SK-N-SH (cell line): ENCODE results near the gene RCOR2. TPM values are rescaled to one million over a fixed set of nuclear protein-coding genes. Genes with fewer than 3 reads are reported as not detected.

ENCODE experiments used
- CTCF ChIA-PET: fragments of 300-600, 350-600 bp; formaldehyde crosslinking; extraction: SDS; loops from one replicate; lab custom pipeline; 2021; lab: Yijun Ruan, JAX
- POLR2A ChIA-PET: fragments of 350-600 bp; sonication (Branson Sonifier 250); formaldehyde crosslinking; extraction: SDS; loops from one replicate; lab custom pipeline; 2020; ENCODE audit warnings: antibody characterized with exemption, inconsistent platforms; lab: Yijun Ruan, JAX
- DNase-seq: peaks from one replicate; pipeline ENCODE4 v3.0.0; 2012
- H2AFZ ChIP-seq: fragments of 200-600 bp; sonication (generic); 2 replicates; pipeline ENCODE4 v1.8.1; 2016; ENCODE audit warnings: antibody characterized with exemption, mild to moderate bottlenecking, low read depth
- H3F3A ChIP-seq: fragments of 200-600 bp; sonication (generic); replicated peaks from 2 replicates; pipeline ENCODE3; 2016; ENCODE audit warnings: antibody characterized with exemption, mild to moderate bottlenecking; ENCODE audit not compliant: insufficient read depth
- H3K27ac ChIP-seq, 2 experiments: fragments of 200-500 bp in 1 of 2; fragments of 200-600 bp in 1 of 2; sonication (Bioruptor generic) in 1 of 2; sonication (generic), shearing (Covaris generic) in 1 of 2; 2 replicates each; pipeline versions ENCODE4 v1.5.1 to v1.6.1; 2014 to 2016; ENCODE audit warnings: low read depth in 2 of 2, inconsistent platforms in 1 of 2, low read length in 1 of 2, mild to moderate bottlenecking in 1 of 2, mixed read lengths in 1 of 2
- H3K27me3 ChIP-seq: fragments of 200-600 bp; sonication (generic), shearing (Covaris generic); 2 replicates; pipeline ENCODE4 v1.6.1; 2016; ENCODE audit warnings: mixed run types; ENCODE audit not compliant: insufficient read depth
- H3K36me3 ChIP-seq, 2 experiments: fragments of 200-500 bp in 1 of 2; fragments of 200-600 bp in 1 of 2; sonication (Bioruptor generic) in 1 of 2; sonication (generic) in 1 of 2; replicated peaks in 1 of 2; 2 replicates each; pipeline versions ENCODE3 to v1.5.1; 2014 to 2016; ENCODE audit warnings: low read length in 1 of 2, mild to moderate bottlenecking in 1 of 2; ENCODE audit not compliant: insufficient read depth in 2 of 2, control insufficient read depth in 1 of 2
- H3K4me1 ChIP-seq, 2 experiments: fragments of 200-500 bp in 1 of 2; fragments of 200-600 bp in 1 of 2; sonication (Bioruptor generic) in 1 of 2; sonication (generic), shearing (Covaris generic) in 1 of 2; 2 replicates each; pipeline versions ENCODE4 v1.5.1 to v1.6.1; 2014 to 2016; ENCODE audit warnings: low read depth in 1 of 2, low read length in 1 of 2, mixed run types in 1 of 2; ENCODE audit not compliant: insufficient read depth in 2 of 2, control insufficient read depth in 1 of 2
- H3K4me2 ChIP-seq: fragments of 200-600 bp; sonication (generic), shearing (Covaris generic); 2 replicates; pipeline ENCODE4 v1.6.1; 2017; ENCODE audit warnings: mixed run types
- H3K4me3 ChIP-seq, 2 experiments: fragments of 200-500 bp in 1 of 2; fragments of 200-600 bp in 1 of 2; sonication (Bioruptor generic) in 1 of 2; sonication (generic), shearing (Covaris generic) in 1 of 2; 2 replicates each; pipeline versions ENCODE4 v1.5.1 to v1.8.1; 2014 to 2016; ENCODE audit warnings: low read depth in 2 of 2, inconsistent platforms in 1 of 2, low read length in 1 of 2, mild to moderate bottlenecking in 1 of 2, mixed read lengths in 1 of 2, moderate library complexity in 1 of 2
- H3K79me2 ChIP-seq: fragments of 200-600 bp; sonication (generic); 2 replicates; pipeline ENCODE4 v1.8.1; 2017; ENCODE audit warnings: mild to moderate bottlenecking; ENCODE audit not compliant: insufficient read depth
- H3K9ac ChIP-seq: fragments of 200-600 bp; sonication (generic); 2 replicates; pipeline ENCODE4 v1.6.1; 2017; ENCODE audit warnings: mixed run types
- H3K9me2 ChIP-seq: fragments of 200-600 bp; sonication (generic); 2 replicates; pipeline ENCODE4 v1.6.1; 2017; ENCODE audit warnings: mixed run types
- H3K9me3 ChIP-seq: fragments of 200-600 bp; sonication (generic); 2 replicates; pipeline ENCODE4 v1.6.1; 2017; ENCODE audit warnings: mixed run types, mild to moderate bottlenecking, moderate library complexity
- H4K20me1 ChIP-seq: fragments of 200-600 bp; sonication (generic); 2 replicates; pipeline ENCODE4 v1.6.1; 2017; ENCODE audit warnings: mild to moderate bottlenecking, mixed run types; ENCODE audit not compliant: insufficient read depth
- ELF1 ChIP-seq: IDR thresholded peaks from 2 replicates; pipeline ENCODE4 v1.4.0; 2012
- EZH2phosphoT487 ChIP-seq: fragments of 200-600 bp; sonication (generic); IDR thresholded peaks from 2 replicates; pipeline ENCODE4 v1.6.1; 2017; ENCODE audit warnings: low read depth, mixed run types, mild to moderate bottlenecking, antibody characterized with exemption, moderate library complexity, borderline replicate concordance
- FOXM1 ChIP-seq: IDR thresholded peaks from 2 replicates; pipeline ENCODE4 v1.4.0; 2012; ENCODE audit warnings: low read depth, mild to moderate bottlenecking
- GABPA ChIP-seq: IDR thresholded peaks from 2 replicates; pipeline ENCODE4 v1.4.0; 2012; ENCODE audit warnings: low read depth, mild to moderate bottlenecking
- GATA2 ChIP-seq: sonication (generic); formaldehyde crosslinking; IDR thresholded peaks from 2 replicates; pipeline ENCODE4 v1.5.0; 2020; ENCODE audit warnings: mild to moderate bottlenecking, missing genetic modification reagents
- MEF2A ChIP-seq: IDR thresholded peaks from 2 replicates; pipeline ENCODE4 v1.4.0; 2012; ENCODE audit warnings: low read depth, borderline replicate concordance
- MXI1 ChIP-seq: IDR thresholded peaks from 2 replicates; pipeline ENCODE4 v1.6.1; 2012; ENCODE audit warnings: mild to moderate bottlenecking, low read depth, low read length, improper control_type of control experiment
- NRF1 ChIP-seq: IDR thresholded peaks from 2 replicates; pipeline ENCODE4 v1.6.1; 2012; ENCODE audit warnings: low read depth, mild to moderate bottlenecking, low read length
- PBX3 ChIP-seq: IDR thresholded peaks from 2 replicates; pipeline ENCODE4; 2012
- RAD21 ChIP-seq: IDR thresholded peaks from 2 replicates; pipeline ENCODE4 v1.6.1; 2012; ENCODE audit warnings: mild to moderate bottlenecking, low read length
- RFX5 ChIP-seq: IDR thresholded peaks from 2 replicates; pipeline ENCODE4 v1.6.1; 2012; ENCODE audit warnings: mild to moderate bottlenecking, improper control_type of control experiment, low read length
- RXRA ChIP-seq: IDR thresholded peaks from 2 replicates; pipeline ENCODE4 v1.4.0; 2012; ENCODE audit warnings: low read depth, mild to moderate bottlenecking, borderline replicate concordance
- TAF1 ChIP-seq: IDR thresholded peaks from 2 replicates; pipeline ENCODE4 v1.6.1; 2012; ENCODE audit warnings: low read depth, mild to moderate bottlenecking, low read length, moderate library complexity, borderline replicate concordance
- TEAD4 ChIP-seq: IDR thresholded peaks from 2 replicates; pipeline ENCODE4 v1.4.0; 2012; ENCODE audit warnings: mild to moderate bottlenecking, borderline replicate concordance; ENCODE audit not compliant: insufficient read depth
- USF1 ChIP-seq: IDR thresholded peaks from 2 replicates; pipeline ENCODE4 v1.4.0; 2012; ENCODE audit warnings: low read depth, borderline replicate concordance
- YY1 ChIP-seq: IDR thresholded peaks from 2 replicates; pipeline ENCODE4 v1.4.0; 2012; ENCODE audit warnings: low read depth, mild to moderate bottlenecking
- WGBS: methylation state at CpG from one replicate; pipeline ENCODE4 v1.1.6; 2017; ENCODE audit warnings: low lambda C conversion rate; 5-methylcytosine and 5-hydroxymethylcytosine counted together
- polyA plus RNA-seq, 3 experiments: library from polyadenylated mRNA; depleted of rRNA; stranded (reverse); fragments of >200 nt; gene quantifications; 2 replicates each; pipeline ENCODE4 v1.2.3, GENCODE V29; 2012

RCOR2 gene
- polyA plus RNA-seq, 1 of the 3 experiments (the other 2 are of a cell fraction), result 1.1 TPM

DNA sequence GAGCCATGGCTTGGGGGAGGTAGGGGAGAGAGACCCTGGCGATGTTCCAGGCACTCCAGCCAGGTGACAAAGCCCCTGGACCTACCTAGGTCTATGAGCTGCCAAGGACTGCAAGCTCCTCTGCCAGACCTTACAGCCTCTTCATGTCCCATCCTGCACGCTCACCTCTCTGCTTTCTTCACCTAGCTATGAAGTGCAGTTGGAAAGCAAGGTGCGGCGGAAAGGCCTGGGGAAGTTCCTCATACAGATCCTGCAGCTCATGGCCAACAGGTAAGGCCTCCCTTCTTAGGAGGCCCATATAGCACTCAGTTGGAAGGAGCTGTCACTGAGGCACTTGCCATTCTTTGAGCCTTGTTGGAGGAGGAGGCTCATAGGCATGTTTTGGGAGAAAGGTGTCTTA is 35.6 kb upstream of the RCOR2 start (continued):
- TF ChIP-seq PBX3 (no peak), NRF1 (no peak)

GRCh38 chr11:63951779-63952536 is 35.0 kb upstream of the RCOR2 start:
- WGBS, result 95% methylated on average over 20 of the region's 20 CpGs
- TF ChIP-seq RFX5 (no peak), USF1 (no peak), RAD21 (no peak), MEF2A (no peak), TEAD4 (no peak), ELF1 (no peak), GABPA (no peak), RXRA (no peak), FOXM1 (no peak), YY1 (no peak), EZH2phosphoT487 (no peak), TAF1 (no peak), MXI1 (no peak), GATA2 (no peak)
- TF ChIP-seq, all 33 proteins: peak for 0
- DNase-seq, result no peak
- Histone ChIP-seq H3K4me2 (no peak overlapping the region), H3K79me2 (no peaks in the 10 kb centered on the region), H3K9ac (no peak overlapping the region), H3K36me3 (peaks cover 29 to 41% of the 10 kb centered on the region in 2 experiments), H3K9me2 (no peaks in the 10 kb centered on the region), H3K27me3 (no peaks in the 10 kb centered on the region), H3K9me3 (no peaks in the 10 kb centered on the region), H3K4me3 (no peak overlapping the region), H3K4me1 (no peaks in the 10 kb centered on the region), H3F3A (no peaks in the 10 kb centered on the region), H2AFZ (no peak overlapping the region), H4K20me1 (no peaks in the 10 kb centered on the region), H3K27ac (no peak overlapping the region)
- POLR2A ChIA-PET, result no interaction called here
- CTCF ChIA-PET, result interaction anchor here (0.8 to 9.0 kb wide), 4 partner anchors 8 to 201 kb away, joined by 3 to 162 read pairs (median 4); partner anchors contain the start of gene MARK2
